C4-2B (cell line): ENCODE data around the gene RPL27A.

Experiments
- H3K27ac ChIP-seq: fragments of 450-650 bp; 2 replicates; pipeline ENCODE4 v1.5.1; 2017
- ZFX ChIP-seq: fragments of 450-650 bp; IDR thresholded peaks from 2 replicates; pipeline ENCODE4 v1.6.1; 2017
- TF ChIP-seq, protein P1 (sequence below): fragments of 450-650 bp; conservative IDR thresholded peaks from 2 replicates; pipeline ENCODE4 v1.5.1; 2017; ENCODE audit warnings: mild to moderate bottlenecking

Gene RPL27A

DNA sequence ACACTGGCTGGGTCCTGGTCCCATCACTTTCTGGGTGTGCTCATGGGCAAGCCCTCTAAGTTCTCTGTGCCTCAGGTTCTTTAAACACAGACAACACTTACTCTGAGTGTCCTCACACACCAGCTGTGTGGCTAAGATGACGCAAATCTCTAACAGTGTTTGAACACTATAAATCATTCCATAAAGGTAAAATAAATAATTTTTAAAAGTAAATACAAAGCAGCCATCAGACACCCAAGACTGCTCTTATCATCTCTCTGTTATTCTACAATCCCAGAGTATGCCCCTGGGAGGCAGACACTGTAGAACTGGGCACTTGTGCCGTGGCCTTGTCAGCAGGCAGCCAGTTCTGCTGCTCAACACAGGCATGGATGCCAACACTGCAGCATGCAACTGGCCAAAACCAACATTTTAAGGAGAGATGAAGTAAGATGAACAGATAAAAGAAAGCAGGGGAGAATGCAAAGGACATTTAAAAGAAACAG lies 56.8 kb downstream of the RPL27A start:
- TF ChIP-seq, protein P1, sequence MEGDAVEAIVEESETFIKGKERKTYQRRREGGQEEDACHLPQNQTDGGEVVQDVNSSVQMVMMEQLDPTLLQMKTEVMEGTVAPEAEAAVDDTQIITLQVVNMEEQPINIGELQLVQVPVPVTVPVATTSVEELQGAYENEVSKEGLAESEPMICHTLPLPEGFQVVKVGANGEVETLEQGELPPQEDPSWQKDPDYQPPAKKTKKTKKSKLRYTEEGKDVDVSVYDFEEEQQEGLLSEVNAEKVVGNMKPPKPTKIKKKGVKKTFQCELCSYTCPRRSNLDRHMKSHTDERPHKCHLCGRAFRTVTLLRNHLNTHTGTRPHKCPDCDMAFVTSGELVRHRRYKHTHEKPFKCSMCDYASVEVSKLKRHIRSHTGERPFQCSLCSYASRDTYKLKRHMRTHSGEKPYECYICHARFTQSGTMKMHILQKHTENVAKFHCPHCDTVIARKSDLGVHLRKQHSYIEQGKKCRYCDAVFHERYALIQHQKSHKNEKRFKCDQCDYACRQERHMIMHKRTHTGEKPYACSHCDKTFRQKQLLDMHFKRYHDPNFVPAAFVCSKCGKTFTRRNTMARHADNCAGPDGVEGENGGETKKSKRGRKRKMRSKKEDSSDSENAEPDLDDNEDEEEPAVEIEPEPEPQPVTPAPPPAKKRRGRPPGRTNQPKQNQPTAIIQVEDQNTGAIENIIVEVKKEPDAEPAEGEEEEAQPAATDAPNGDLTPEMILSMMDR: no peak
- TF ChIP-seq ZFX: no peak
- H3K27ac ChIP-seq: no peak overlapping the region
